ENCODE data around the gene PFDN1.

The PFDN1 gene

DNA sequence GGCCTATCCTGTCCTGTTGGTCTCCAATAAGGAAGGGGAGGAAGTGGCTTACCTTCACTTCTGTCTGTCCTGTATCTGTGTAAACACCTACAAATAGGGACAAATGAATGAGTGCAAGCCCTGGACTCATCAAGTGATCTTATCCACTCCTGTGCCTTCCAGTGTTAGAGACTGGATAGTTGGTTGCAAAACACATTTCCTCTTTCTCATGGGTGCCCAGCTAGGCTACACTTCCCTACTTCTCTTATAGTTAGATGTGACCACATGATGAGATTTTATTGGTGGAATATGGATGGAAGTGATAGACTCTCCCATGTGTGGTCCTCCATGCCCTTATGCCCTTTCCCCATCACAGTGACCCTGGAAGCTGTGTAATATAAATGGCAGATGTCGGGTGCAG, 16.9 kb upstream of the PFDN1 start:
- no peak overlapping the region for H3K4me3 ChIP-seq (replicated peaks; ENCODE audit: low read depth, low read length)
- H3K27me3 ChIP-seq (replicated peaks; ENCODE audit: control insufficient read depth, insufficient read depth, low read length): no peaks in the 10 kb centered on the region
- DNase-seq (ENCODE audit: extremely low read depth, insufficient read length): no peak
- TF ChIP-seq, protein P1, sequence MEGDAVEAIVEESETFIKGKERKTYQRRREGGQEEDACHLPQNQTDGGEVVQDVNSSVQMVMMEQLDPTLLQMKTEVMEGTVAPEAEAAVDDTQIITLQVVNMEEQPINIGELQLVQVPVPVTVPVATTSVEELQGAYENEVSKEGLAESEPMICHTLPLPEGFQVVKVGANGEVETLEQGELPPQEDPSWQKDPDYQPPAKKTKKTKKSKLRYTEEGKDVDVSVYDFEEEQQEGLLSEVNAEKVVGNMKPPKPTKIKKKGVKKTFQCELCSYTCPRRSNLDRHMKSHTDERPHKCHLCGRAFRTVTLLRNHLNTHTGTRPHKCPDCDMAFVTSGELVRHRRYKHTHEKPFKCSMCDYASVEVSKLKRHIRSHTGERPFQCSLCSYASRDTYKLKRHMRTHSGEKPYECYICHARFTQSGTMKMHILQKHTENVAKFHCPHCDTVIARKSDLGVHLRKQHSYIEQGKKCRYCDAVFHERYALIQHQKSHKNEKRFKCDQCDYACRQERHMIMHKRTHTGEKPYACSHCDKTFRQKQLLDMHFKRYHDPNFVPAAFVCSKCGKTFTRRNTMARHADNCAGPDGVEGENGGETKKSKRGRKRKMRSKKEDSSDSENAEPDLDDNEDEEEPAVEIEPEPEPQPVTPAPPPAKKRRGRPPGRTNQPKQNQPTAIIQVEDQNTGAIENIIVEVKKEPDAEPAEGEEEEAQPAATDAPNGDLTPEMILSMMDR (IDR thresholded peaks at IDR 0.05; ENCODE audit: insufficient read depth, low read length, poor library complexity, severe bottlenecking): no peak
- H3K36me3 ChIP-seq (ENCODE audit: control insufficient read depth, insufficient read depth, low read length): no peaks in the 10 kb centered on the region

DNA sequence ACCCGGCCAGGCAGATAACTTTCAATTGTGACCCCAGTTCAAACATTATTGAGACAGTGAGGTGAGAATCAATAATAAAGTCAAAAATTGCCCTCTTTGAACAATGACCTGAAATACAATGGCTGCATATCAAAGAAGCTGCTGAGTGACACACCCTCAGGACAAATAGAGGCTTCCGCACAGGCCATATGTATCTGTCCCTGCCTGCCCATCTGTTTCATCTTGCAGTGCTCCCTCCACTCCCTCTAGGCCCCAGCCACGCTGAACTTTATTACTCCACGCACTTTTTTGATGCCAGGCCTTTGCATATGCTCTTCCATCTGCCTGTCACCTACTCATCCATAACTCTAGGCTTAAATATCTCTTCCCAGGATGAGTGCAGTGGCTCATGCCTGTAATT, 15.9 kb upstream of the PFDN1 start:
- Histone ChIP-seq H3K27me3 (replicated peaks; ENCODE audit: control insufficient read depth, insufficient read depth, low read length) (no peaks in the 10 kb centered on the region), H3K4me3 (replicated peaks; ENCODE audit: low read depth, low read length) (no peak overlapping the region), H3K36me3 (ENCODE audit: control insufficient read depth, insufficient read depth, low read length) (no peaks in the 10 kb centered on the region)
- TF ChIP-seq, protein P1 (IDR thresholded peaks at IDR 0.05; ENCODE audit: insufficient read depth, low read length, poor library complexity, severe bottlenecking): no peak
- no peak for DNase-seq (ENCODE audit: extremely low read depth, insufficient read length)

DNA sequence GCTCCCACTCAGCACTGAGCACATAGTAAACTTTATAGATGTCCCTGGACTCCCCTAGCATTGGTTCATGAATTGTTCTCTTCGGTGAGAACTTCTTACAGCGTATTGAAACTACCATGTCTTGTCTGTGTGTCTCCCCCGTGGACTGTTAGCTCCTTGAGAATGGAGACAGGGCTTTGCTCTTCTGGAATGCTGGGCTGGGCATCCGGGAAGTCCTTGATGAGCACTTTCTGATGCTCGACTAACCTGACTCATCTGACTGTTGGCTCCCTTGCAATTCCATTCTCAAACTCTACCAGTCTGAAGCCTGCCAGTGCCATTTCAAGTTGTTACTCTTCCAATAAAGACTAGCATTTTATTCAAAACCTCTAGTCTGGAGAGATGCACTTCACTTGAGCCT, 15.0 kb upstream of the PFDN1 start:
- DNase-seq (ENCODE audit: extremely low read depth, insufficient read length): no peak
- Histone ChIP-seq H3K36me3 (ENCODE audit: control insufficient read depth, insufficient read depth, low read length) (no peaks in the 10 kb centered on the region), H3K4me3 (replicated peaks; ENCODE audit: low read depth, low read length) (no peak overlapping the region), H3K27me3 (replicated peaks; ENCODE audit: control insufficient read depth, insufficient read depth, low read length) (no peaks in the 10 kb centered on the region)
- TF ChIP-seq, protein P1 (IDR thresholded peaks at IDR 0.05; ENCODE audit: insufficient read depth, low read length, poor library complexity, severe bottlenecking): no peak

DNA sequence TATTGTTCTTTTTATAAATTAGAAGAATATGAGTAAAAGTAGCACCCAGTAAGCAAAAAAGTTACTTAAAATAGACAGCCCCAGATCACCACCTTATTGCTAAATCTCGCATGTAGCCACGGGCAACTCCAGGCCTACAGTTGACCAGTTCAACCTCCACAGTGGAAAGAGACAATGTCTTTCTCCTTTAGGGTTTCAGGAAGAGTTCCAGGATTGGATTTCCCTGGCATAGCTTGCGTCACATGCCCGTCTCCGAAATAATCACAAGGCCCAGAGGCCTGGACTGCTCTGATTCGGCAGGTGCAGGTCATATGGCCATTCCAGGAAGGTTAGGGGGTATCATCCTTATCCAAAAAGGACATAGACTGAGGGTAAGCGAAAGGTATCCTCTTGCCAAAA, 9.9 kb upstream of the PFDN1 start:
- TF ChIP-seq, protein P1 (IDR thresholded peaks at IDR 0.05; ENCODE audit: insufficient read depth, low read length, poor library complexity, severe bottlenecking): no peak
- H3K4me3 ChIP-seq (replicated peaks; ENCODE audit: low read depth, low read length): no peak overlapping the region
- DNase-seq (ENCODE audit: extremely low read depth, insufficient read length): no peak
- H3K27me3 ChIP-seq (replicated peaks; ENCODE audit: control insufficient read depth, insufficient read depth, low read length): no peaks in the 10 kb centered on the region
- no peaks in the 10 kb centered on the region for H3K36me3 ChIP-seq (ENCODE audit: control insufficient read depth, insufficient read depth, low read length)

DNA sequence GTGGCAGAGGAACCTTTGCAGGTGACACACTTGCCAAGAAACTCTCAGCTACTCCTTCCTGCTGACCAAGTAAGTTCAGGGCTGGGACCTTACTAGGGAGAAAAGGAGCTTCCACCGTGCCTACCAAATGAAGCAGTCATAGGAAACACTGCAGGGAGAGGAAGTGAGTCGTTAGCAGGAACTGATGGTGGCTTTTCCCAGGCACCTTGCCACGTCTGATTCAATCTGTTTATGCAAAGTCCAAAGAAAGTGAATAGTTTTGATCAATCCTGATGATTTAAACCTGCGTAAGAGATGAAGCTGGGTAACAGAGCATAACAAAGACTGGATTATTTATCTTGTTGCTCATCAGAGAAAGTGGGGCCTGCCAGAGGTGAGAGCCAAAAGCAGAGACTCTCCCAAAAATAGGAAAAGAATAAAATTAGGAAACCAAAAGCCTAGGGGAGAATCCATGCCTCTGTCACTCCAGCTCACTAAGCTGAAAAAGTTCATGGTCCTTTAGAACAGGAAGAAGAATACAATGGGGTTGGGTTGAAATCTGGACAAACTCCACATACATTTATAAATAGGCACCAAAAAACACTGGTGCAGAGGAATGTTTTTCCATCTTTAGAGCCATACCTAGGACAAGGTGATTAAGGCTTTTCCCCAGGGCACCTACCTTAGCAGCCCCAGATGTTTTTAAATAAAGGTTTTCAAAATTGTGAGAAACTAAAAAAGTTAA, 9.3 kb upstream of the PFDN1 start:
- H3K4me3 ChIP-seq (replicated peaks; ENCODE audit: low read depth, low read length): no peak overlapping the region
- DNase-seq (ENCODE audit: extremely low read depth, insufficient read length): no peak

More for the DNA sequence above, 9.3 kb upstream of the PFDN1 start:
- H3K36me3 ChIP-seq (ENCODE audit: control insufficient read depth, insufficient read depth, low read length): no peaks in the 10 kb centered on the region
- no peaks in the 10 kb centered on the region for H3K27me3 ChIP-seq (replicated peaks; ENCODE audit: control insufficient read depth, insufficient read depth, low read length)
- TF ChIP-seq, protein P1 (IDR thresholded peaks at IDR 0.05; ENCODE audit: insufficient read depth, low read length, poor library complexity, severe bottlenecking): no peak

All from GM06990 (cell line).